Thyroid gland (tissue), 4 donors: Measurements from ENCODE around the gene CXXC1. TPM values are rescaled to one million over a fixed set of nuclear protein-coding genes. Genes with fewer than 3 reads are reported as not detected.

Experiments used
- DNase-seq, 2 donors: peaks; one replicate each; pipeline ENCODE4 v3.0.0-alpha.2; 2019
- H3K27ac ChIP-seq, 3 donors: fragments of 200-600 bp; sonication (generic); 1 replicate in 2 of 3; 2 replicates in 1 of 3; pipeline ENCODE4 v1.5.1; 2016 to 2019; ENCODE audit warnings: mild to moderate bottlenecking in 1 of 3, moderate library complexity in 1 of 3
- H3K27me3 ChIP-seq: fragments of 200-600 bp; sonication (generic); one replicate; pipeline ENCODE4 v1.5.1; 2019
- H3K36me3 ChIP-seq, 2 donors: fragments of 200-600 bp; sonication (generic); one replicate each; pipeline ENCODE4 v1.5.1; 2016 to 2019
- H3K4me1 ChIP-seq, 2 donors: fragments of 200-600 bp; sonication (generic); one replicate each; pipeline ENCODE4 v1.5.1; 2017 to 2019
- H3K4me3 ChIP-seq, 3 donors: fragments of 200-600 bp; sonication (generic); replicated peaks in 1 of 3; 1 replicate in 2 of 3; 2 replicates in 1 of 3; pipeline ENCODE4 v1.5.1; 2016; ENCODE audit warnings: mild to moderate bottlenecking in 1 of 3
- H3K9me3 ChIP-seq: fragments of 200-600 bp; sonication (generic); one replicate; pipeline ENCODE4 v1.5.1; 2017
- POLR2A ChIP-seq, 2 donors: fragments of 450-650 bp; IDR thresholded peaks; one replicate each; pipeline ENCODE4 v1.6.1; 2017; ENCODE audit warnings: antibody characterized with exemption in 2 of 2, mild to moderate bottlenecking in 2 of 2, moderate library complexity in 1 of 2
- WGBS, 2 donors: methylation state at CpG; one replicate each; pipeline ENCODE4 v1.1.5; 2017; 5-methylcytosine and 5-hydroxymethylcytosine counted together
- intact Hi-C: fragments of 100-400 bp; cut with DNase I; formaldehyde crosslinking; loops from one replicate; pipeline ENCODE4 v1.15.1; 2023
- total RNA-seq, 4 donors: library from RNA; depleted of rRNA; stranded (reverse); fragments of >200 nt; gene quantifications; one replicate each; pipeline ENCODE4 v1.2.3, GENCODE V29; 2016
- TF ChIP-seq, protein P1 (sequence below), 6 experiments: fragments of 200-600 bp in 3 of 6; fragments of 450-650 bp in 3 of 6; sonication (generic) in 3 of 6; IDR thresholded peaks; one replicate each; pipeline ENCODE4 v1.5.1; 2016 to 2019; ENCODE audit warnings: antibody characterized with exemption in 6 of 6, mild to moderate bottlenecking in 2 of 6, inconsistent platforms in 1 of 6, moderate library complexity in 1 of 6

Gene CXXC1
- total RNA-seq, 4 donors from 2014 or later, result 39.7 to 125 (median 62.7) TPM

DNA sequence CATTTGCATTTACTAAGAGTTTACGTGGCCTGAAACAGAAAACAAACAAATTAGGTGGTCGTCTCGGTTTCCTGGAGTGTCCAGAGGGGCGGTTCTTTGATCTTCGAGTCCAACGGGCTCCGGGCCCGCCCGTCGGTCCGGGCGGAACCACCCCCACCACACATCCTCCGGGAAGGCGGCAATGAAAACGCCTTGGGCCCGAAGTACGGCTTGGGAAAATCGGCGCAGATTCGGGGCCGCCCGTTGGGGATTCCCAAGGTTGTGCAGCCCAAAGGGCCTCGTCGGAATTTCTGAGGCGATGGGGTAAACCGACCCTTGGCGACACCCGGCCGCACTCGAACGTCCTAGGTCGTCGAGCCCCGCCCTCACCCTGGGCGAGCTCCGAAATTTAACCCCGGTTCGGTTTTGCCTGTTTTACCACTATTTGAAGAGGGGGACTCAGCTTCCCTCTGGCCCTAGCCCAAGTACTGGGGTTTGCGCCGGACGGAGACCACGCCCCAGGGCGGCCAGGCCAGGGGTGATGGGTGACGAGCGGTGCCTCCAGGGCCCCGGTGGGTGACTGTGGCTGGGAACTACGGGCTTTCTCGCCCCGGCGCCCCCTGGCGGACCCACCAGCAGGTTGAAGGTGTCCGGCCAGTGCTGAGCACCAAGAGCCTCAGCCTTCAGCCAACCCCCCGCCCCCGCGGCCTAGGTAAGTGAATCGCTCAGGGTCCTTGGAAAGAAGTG, 19.3 kb downstream of the CXXC1 start:
- peak overlapping the region; percentile 6 to 27 (median 27) for H3K4me3 ChIP-seq
- H3K27ac ChIP-seq, result peak overlapping the region; percentile 30 to 82 (median 54)
- H3K9me3 ChIP-seq, result no peaks in the 10 kb centered on the region
- intact Hi-C loops, result no loop called here
- TF ChIP-seq, protein P1, sequence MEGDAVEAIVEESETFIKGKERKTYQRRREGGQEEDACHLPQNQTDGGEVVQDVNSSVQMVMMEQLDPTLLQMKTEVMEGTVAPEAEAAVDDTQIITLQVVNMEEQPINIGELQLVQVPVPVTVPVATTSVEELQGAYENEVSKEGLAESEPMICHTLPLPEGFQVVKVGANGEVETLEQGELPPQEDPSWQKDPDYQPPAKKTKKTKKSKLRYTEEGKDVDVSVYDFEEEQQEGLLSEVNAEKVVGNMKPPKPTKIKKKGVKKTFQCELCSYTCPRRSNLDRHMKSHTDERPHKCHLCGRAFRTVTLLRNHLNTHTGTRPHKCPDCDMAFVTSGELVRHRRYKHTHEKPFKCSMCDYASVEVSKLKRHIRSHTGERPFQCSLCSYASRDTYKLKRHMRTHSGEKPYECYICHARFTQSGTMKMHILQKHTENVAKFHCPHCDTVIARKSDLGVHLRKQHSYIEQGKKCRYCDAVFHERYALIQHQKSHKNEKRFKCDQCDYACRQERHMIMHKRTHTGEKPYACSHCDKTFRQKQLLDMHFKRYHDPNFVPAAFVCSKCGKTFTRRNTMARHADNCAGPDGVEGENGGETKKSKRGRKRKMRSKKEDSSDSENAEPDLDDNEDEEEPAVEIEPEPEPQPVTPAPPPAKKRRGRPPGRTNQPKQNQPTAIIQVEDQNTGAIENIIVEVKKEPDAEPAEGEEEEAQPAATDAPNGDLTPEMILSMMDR (IDR thresholded peaks at IDR 0.05), result peak; percentile 57 to 82 (median 71)
- TF ChIP-seq POLR2A (IDR thresholded peaks at IDR 0.05), result peak in 1 of 2 donors; percentile 14
- DNase-seq, result peak; percentile 87 to 92
- peaks cover 0 to 5% of the 10 kb centered on the region in 2 donors for H3K4me1 ChIP-seq
- 9 to 10% methylated on average over 45 to 54 of the region's 56 CpGs for WGBS, 2 donors
- no peaks in the 10 kb centered on the region for H3K27me3 ChIP-seq
- H3K36me3 ChIP-seq, result peaks cover 23 to 25% of the 10 kb centered on the region in 2 donors

- Histone ChIP-seq H3K4me3 (peak within 1 kb of the TSS; percentile 22 to 57 (median 37)), H3K36me3 (peaks cover 4 to 7% of the 10 kb centered on the region in 2 donors), H3K4me1 (peaks cover 0 to 5% of the 10 kb centered on the region in 2 donors), H3K9me3 (no peaks in the 10 kb centered on the region), H3K27ac (no peak within 1 kb of the TSS), H3K27me3 (no peaks in the 10 kb centered on the region)
- intact Hi-C loops, result no loop called here
- TF ChIP-seq, protein P1 (IDR thresholded peaks at IDR 0.05), result no peak
- peak in 1 of 2 donors; percentile 58 for TF ChIP-seq POLR2A (IDR thresholded peaks at IDR 0.05)
- peak; percentile 93 to 94 for DNase-seq
- 0 to 1% methylated on average over 21 to 34 of the region's 37 CpGs for WGBS, 2 donors
These were observed 21.2 kb downstream of the CXXC1 start, which contains the start of gene CFAP53 for GRCh38 chr18:50266248-50266704. TSS of gene CFAP53 (minus strand) at chr18:50266495. CDS start at chr18:50266404, 91 bp downstream.

- Histone ChIP-seq H3K4me1 (peaks cover 0 to 5% of the 10 kb centered on the region in 2 donors), H3K27me3 (no peaks in the 10 kb centered on the region), H3K4me3 (no peak overlapping the region), H3K9me3 (no peaks in the 10 kb centered on the region), H3K36me3 (no peaks in the 10 kb centered on the region), H3K27ac (no peak overlapping the region)
- TF ChIP-seq, protein P1 (IDR thresholded peaks at IDR 0.05), result no peak
- no peak for TF ChIP-seq POLR2A (IDR thresholded peaks at IDR 0.05)
- intact Hi-C loops, result no loop called here
- no peak for DNase-seq
These were observed 24.5 kb downstream of the CXXC1 start for GRCh38 chr18:50262977-50263376.

GRCh38 chr18:50250935-50251334, 36.6 kb downstream of the CXXC1 start:
- H3K27me3 ChIP-seq, result no peaks in the 10 kb centered on the region
- intact Hi-C loops, result no loop called here
- H3K4me1 ChIP-seq, result no peaks in the 10 kb centered on the region
- H3K9me3 ChIP-seq, result no peaks in the 10 kb centered on the region
- H3K27ac ChIP-seq, result no peak overlapping the region
- no peak for DNase-seq
- H3K36me3 ChIP-seq, result no peaks in the 10 kb centered on the region
- WGBS, 2 donors, result 83 to 86% methylated on average over 3 of the region's 3 CpGs
- no peak overlapping the region for H3K4me3 ChIP-seq
- TF ChIP-seq, protein P1 (IDR thresholded peaks at IDR 0.05), result no peak
- no peak for TF ChIP-seq POLR2A (IDR thresholded peaks at IDR 0.05)

- intact Hi-C loops, result no loop called here
- Histone ChIP-seq H3K27me3 (no peaks in the 10 kb centered on the region), H3K4me1 (no peaks in the 10 kb centered on the region), H3K9me3 (no peaks in the 10 kb centered on the region), H3K4me3 (no peak overlapping the region), H3K36me3 (no peaks in the 10 kb centered on the region), H3K27ac (no peak overlapping the region)
- TF ChIP-seq, protein P1 (IDR thresholded peaks at IDR 0.05), result no peak
- no peak for TF ChIP-seq POLR2A (IDR thresholded peaks at IDR 0.05)
- DNase-seq, result no peak
These were observed 37.9 kb downstream of the CXXC1 start for GRCh38 chr18:50249576-50249975.
